ENCODE measurements around the gene LRP11. TPM values are rescaled to one million over a fixed set of nuclear protein-coding genes. Genes with fewer than 3 reads are reported as not detected.
"Not testable (repeated sequence)": the region's sequence is repeated elsewhere in the genome, so short reads cannot be mapped to it uniquely, and the experiment has no call there.

LRP11 gene
- 1 to 10 TPM; 1.9 TPM for total RNA-seq

GRCh38 chr6:149863698-149864577 is at the start of gene LRP11:
LRP11 (minus strand) TSS chr6:149864359; CDS start chr6:149864020, 339 bp downstream.
- peak; percentile 93 for ATAC-seq
- Mint-ChIP-seq H3K9me3 (no peaks in the 10 kb centered on the region), H3K27me3 (peaks cover 21% of the 10 kb centered on the region), H3K4me3 (peak within 1 kb of the TSS; percentile 77), H3K36me3 (ENCODE audit: low read depth) (no peaks in the 10 kb centered on the region), H3K4me1 (ENCODE audit: low read depth) (peaks cover 7% of the 10 kb centered on the region), H3K27ac (no peak within 1 kb of the TSS)
- DNase-seq, result peak; percentile 83
- ChIA-PET POLR2A (interaction anchor here (0.7 kb wide), 1 partner anchor 14 kb away, joined by 3 read pairs; no protein-coding TSS in a partner anchor), CTCF (interaction anchor here (0.6 to 1.1 kb wide), 2 partner anchors 153 to 1146 kb away, joined by 3 read pairs; no protein-coding TSS in a partner anchor)
- no peak for TF ChIP-seq CTCF (IDR thresholded peaks at IDR 0.05)
- intact Hi-C loops (cut with micrococcal nuclease), result no loop called here

GRCh38 chr6:149913540-149914240 is 49.5 kb upstream of the LRP11 start:
- Mint-ChIP-seq H3K27me3 (peaks cover 15% of the 10 kb centered on the region), H3K4me3 (no peak overlapping the region), H3K4me1 (ENCODE audit: low read depth) (no peaks in the 10 kb centered on the region), H3K27ac (no peak overlapping the region), H3K9me3 (no peaks in the 10 kb centered on the region), H3K36me3 (ENCODE audit: low read depth) (no peaks in the 10 kb centered on the region)
- ChIA-PET CTCF (interaction anchor here (1.0 kb wide), 1 partner anchor 9 kb away, joined by 3 read pairs; no protein-coding TSS in a partner anchor), POLR2A (interaction anchor here (0.6 kb wide), 1 partner anchor 225 kb away, joined by 3 read pairs; no protein-coding TSS in a partner anchor)
- intact Hi-C loops (cut with micrococcal nuclease), result no loop called here
- ATAC-seq, result no peak
- no peak for DNase-seq
- TF ChIP-seq CTCF (IDR thresholded peaks at IDR 0.05), result no peak

DNA sequence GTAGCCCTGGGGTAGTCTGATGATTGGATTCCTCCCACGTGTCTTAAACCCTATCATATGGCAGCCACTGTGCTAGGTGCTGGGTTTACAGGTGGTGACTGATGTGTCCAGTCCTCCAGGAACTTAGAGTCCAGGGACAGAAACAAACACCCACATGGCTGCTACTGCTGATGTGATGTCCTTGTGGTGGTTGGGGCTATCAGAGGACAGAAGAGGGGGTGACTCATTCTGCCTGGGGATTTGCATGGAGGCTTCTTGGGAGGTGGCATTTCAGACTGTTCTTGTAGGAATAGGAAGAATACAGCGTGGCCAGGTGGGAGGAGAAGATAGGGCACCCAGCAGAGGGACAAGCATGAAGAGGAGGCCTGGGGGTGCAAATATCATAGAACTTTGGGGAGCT is 48.9 kb upstream of the LRP11 start:
- ChIA-PET POLR2A (no interaction called here), CTCF (interaction anchor here (1.0 kb wide), 1 partner anchor 8 kb away, joined by 3 read pairs; no protein-coding TSS in a partner anchor)
- Mint-ChIP-seq H3K36me3 (ENCODE audit: low read depth) (peaks cover under 1% of the 10 kb centered on the region), H3K27ac (no peak overlapping the region), H3K27me3 (peaks cover 12% of the 10 kb centered on the region), H3K9me3 (peaks cover 2% of the 10 kb centered on the region), H3K4me3 (no peak overlapping the region), H3K4me1 (ENCODE audit: low read depth) (no peaks in the 10 kb centered on the region)
- no peak for TF ChIP-seq CTCF (IDR thresholded peaks at IDR 0.05)
- DNase-seq (no peak), ATAC-seq (no peak)
- intact Hi-C loops (cut with micrococcal nuclease), result no loop called here

DNA sequence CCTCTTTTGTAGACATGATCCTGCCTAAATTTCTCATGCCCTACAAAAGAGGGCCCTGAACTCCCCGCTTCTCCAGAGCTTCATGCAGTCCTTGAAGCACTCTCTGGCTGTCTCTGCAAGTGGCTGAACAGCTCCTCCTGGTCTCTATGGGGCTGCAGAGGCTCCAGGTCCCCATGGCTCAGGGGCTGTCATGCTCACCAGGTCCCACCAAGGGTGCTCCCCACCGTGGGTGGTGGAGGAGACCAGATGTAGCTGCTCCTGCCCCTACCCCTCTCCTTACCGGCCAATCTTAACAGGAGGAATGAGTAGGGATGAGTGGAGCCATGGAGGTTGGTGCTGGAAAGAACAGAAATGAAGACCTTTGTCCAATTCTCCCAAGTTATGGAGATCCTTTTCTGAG is 48.5 kb upstream of the LRP11 start:
- H3K4me1 Mint-ChIP-seq (ENCODE audit: low read depth); ATAC-seq; intact Hi-C loops (cut with micrococcal nuclease); H3K9me3 Mint-ChIP-seq; CTCF ChIA-PET; H3K4me3 Mint-ChIP-seq; POLR2A ChIA-PET; DNase-seq; H3K27ac Mint-ChIP-seq; H3K36me3 Mint-ChIP-seq (ENCODE audit: low read depth): not testable (repeated sequence)
- peaks cover 12% of the 10 kb centered on the region for H3K27me3 Mint-ChIP-seq

- Mint-ChIP-seq H3K4me1 (ENCODE audit: low read depth) (no peaks in the 10 kb centered on the region), H3K9me3 (peaks cover 8% of the 10 kb centered on the region), H3K27ac (no peak overlapping the region), H3K4me3 (no peak overlapping the region), H3K27me3 (peaks cover 12% of the 10 kb centered on the region), H3K36me3 (ENCODE audit: low read depth) (peaks cover 2% of the 10 kb centered on the region)
- DNase-seq (no peak), ATAC-seq (no peak)
- ChIA-PET CTCF (no interaction called here), POLR2A (no interaction called here)
- intact Hi-C loops (cut with micrococcal nuclease), result no loop called here
- TF ChIP-seq CTCF (IDR thresholded peaks at IDR 0.05), result no peak
Measured at GRCh38 chr6:149910721-149911151, 46.6 kb upstream of the LRP11 start.
